Hepatocyte (in vitro differentiated cells): Measurements from ENCODE around the gene COA8.

Experiments
- CTCF ChIP-seq: fragments of 200-600 bp; sonication (generic); IDR thresholded peaks from 2 replicates; pipeline ENCODE4 v1.5.1; 2016; ENCODE audit warnings: antibody characterized with exemption, mild to moderate bottlenecking; ENCODE audit not compliant: poor library complexity
- EZH2 ChIP-seq: fragments of 200-600 bp; sonication (generic); IDR thresholded peaks from 2 replicates; pipeline ENCODE4 v1.6.1; 2016; ENCODE audit warnings: antibody characterized with exemption, mild to moderate bottlenecking, borderline replicate concordance

- no peak for TF ChIP-seq CTCF
- TF ChIP-seq EZH2, result no peak
Observed at GRCh38 chr14:103611215-103611614, 48.5 kb downstream of the COA8 start.
